Subcutaneous preadipocyte (primary cell): ENCODE measurements around the gene IRAK4. TPM values are rescaled to one million over a fixed set of nuclear protein-coding genes. Genes with fewer than 3 reads are reported as not detected.

Experiments
- total RNA-seq: library from RNA; depleted of rRNA; stranded (reverse); fragments of >200 nt; gene quantifications from 2 replicates; pipeline ENCODE4 v1.2.3, GENCODE V29; 2012

The IRAK4 gene
- total RNA-seq: 17.6 and 19.4 TPM in 2 replicates

GRCh38 chr12:43758728-43759563, at the start of gene IRAK4, which contains the start of gene PUS7L:
TSS of gene IRAK4 (plus strand) at chr12:43758951. CDS start at chr12:43768112, 9,161 bp downstream.
TSS of gene PUS7L (minus strand) at chr12:43758790. CDS start at chr12:43755245, 3,545 bp downstream.

DNA sequence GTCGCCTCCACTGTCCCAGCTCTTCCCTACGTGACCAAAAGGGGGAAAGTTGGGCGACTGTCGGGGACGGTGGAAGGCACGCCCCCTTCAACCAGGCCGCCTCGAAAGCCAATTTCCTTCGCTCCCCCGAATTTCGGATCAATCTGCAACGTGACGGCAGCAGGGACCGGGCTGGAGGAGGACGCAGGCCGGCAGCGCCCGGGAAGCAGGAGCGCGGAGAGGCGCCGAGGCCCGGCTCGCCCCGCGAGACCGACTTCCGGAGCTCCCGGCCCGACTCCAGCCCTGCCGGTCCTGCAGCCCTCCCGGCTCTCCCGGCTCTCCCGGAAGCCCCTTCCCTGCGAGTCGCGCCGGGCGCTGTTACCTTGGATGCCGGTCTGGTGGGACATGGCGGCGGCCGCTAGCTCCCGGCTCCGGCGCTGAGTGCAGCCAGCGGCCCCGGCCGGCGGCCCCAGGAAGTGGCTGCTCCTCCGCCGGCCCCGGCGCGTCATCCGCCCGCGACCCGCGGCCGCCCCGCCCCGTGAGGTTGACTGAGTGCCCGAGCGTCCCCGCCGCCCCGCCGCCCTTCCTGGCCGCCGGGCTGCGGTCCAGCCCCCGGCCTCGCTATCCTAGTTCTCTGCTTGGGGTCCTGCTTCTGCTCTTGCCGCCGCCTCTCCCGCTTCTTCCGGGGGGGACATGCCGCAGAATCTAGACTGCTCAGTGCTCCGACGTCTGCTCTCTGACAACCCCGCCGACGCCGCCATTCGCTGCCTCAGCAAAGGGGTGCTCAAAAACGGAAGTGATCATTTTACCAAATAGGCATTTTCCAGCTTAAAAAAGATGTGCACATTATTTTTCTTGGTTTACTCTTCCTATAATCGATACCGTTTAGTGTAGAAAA, 47.3 kb downstream of the IRAK4 start, which contains the start of gene TWF1:
TSS of gene TWF1 (minus strand) at position 458 of the 877 bp plus-strand sequence. CDS start at position 386, 72 bp downstream.

GRCh38 chr12:43835656-43836474, 77.1 kb downstream of the IRAK4 start, which contains the start of gene TMEM117:
TSS of gene TMEM117 (plus strand) at chr12:43836081.

Other genes starting within 250 kb of the IRAK4 start
- gene ADAMTS20, start 206.7 kb upstream of the IRAK4 start, total RNA-seq: not detected in 2 replicates
- 22.4 and 33.0 TPM in 2 replicates for gene PUS7L, start 161 bp upstream of the IRAK4 start, total RNA-seq
- 176 and 199 TPM in 2 replicates for gene TWF1, start 47.4 kb downstream of the IRAK4 start, total RNA-seq
- gene TMEM117, start 77.1 kb downstream of the IRAK4 start, total RNA-seq: 7.0 and 7.8 TPM in 2 replicates